CD4-positive, alpha-beta T cell treated with Interleukin-4 for 4 hours (primary cell): Measurements from ENCODE around the gene CMIP.
"Not testable (repeated sequence)": the region's sequence is repeated elsewhere in the genome, so short reads cannot be mapped to it uniquely, and the experiment has no call there.

Experiments
- DNase-seq: peaks from one replicate; pipeline ENCODE4 v3.0.0-alpha.2; 2020

Gene CMIP

DNA sequence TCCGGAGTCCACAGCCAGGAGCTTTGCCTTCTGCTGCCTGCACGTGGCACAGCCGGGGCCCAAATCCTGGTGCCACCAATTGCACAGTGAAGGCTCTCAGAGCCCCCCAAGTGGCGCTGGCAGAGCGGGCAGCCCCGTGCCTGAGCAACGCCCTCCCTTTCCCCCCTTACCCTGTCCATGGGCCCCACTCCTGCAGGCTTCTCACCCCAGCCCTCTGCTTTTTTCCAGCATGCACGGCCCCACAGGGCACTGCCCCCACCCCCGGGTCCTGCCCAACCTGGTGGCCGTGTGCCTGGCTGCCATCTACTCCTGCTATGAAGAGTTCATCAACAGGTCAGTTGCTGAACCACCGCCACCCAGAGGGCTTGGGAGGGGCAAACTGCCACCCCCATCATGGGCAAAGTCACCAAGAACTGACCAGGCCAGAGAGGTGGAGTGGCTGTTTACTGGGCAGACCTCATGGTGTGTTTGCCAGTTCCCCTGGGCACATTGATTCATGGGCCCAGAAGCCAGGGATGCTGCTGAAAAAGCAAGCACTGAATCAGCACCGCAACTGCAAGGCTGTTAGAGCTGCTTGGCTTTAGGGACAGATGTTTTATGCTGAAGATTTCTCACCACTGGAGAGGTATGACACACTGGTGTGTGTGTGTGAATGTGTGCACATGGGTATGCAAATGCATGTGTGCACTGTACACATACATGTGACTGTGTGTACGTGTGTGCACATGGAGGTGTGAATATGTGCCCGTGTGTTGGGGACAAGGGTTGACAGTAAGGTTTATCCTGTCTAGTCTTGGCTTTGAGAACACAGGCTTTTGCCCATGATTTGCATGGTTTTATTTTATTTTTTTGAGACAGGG, 227.4 kb downstream of the CMIP start:
- no peak for DNase-seq

DNA sequence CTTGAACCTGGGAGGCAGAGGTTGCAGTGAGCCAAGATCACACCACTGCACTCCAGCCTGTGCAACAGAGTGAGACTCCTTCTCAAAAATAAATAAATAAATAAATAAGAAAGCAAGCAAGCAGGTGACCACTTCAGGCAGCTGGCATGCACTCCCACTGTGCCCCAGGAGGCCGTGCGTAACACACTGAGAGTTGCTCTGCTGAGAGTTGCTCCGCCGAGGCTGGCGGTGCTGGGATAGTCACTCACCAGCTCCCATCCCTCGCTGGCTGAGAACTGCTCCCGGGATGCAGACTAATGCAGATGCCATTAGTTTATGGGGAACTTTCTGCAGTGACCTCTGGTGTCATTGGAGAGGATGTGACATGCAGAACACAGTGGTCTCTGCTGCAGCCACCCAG, 228.8 kb downstream of the CMIP start:
- DNase-seq, result no peak

DNA sequence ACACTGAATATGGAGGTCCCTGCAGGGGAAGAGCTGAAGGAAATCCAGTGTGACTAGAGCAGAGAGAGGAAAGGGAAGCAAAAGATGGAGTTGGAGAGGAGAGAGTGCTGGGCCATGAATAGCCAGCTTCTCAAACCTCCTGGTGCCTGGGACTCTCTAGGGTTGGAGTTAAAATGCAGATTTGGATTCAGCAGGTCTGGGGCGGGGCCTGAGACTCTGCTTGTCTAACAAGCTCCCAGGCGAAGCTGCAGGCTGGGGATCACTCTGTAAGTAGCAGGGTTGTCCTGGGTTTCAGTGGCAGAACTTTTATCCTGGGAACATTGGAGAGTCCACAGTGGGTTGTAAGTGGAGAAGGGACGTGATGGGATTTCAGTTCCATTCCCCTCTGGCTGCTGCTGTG, 231.1 kb downstream of the CMIP start:
- no peak for DNase-seq

DNA sequence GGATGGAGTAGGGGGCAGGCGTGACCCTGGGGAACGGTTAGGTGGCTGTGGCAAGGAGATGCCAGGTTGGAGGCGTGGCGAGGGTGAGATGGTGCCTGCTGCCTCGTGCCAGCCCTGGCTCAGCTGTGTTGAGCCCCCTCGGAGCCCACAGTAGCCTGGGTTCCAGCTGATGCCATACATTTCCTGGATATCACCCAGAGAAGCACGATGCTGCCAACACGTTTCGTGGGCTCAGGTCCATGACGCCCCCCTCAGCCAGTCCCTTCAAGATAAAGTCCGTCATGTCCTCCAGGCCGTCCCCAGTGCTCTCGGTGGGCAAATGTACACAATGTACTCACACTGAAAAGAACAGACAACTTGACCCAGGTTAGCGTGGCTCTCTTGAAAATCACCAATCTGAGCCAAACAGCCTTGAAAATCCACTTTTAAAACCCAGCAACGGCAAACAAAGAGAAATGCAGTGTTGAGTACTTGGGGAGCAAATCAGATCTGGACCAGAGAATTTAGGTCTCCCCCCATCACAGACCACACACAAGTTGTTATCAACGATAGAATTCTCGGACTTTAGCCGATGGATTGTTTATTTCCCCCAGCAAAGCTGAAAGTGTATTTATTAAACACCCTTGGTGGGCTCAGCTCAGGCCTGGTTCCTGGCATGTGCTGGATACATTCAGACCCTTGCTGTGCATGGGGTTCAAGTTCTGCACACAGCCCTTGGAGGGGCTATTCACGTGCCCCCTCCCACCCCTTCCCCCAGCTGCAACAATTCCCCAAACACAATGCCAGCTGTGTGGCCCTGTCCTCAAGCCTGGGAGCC, 231.7 kb downstream of the CMIP start:
- no peak for DNase-seq

DNA sequence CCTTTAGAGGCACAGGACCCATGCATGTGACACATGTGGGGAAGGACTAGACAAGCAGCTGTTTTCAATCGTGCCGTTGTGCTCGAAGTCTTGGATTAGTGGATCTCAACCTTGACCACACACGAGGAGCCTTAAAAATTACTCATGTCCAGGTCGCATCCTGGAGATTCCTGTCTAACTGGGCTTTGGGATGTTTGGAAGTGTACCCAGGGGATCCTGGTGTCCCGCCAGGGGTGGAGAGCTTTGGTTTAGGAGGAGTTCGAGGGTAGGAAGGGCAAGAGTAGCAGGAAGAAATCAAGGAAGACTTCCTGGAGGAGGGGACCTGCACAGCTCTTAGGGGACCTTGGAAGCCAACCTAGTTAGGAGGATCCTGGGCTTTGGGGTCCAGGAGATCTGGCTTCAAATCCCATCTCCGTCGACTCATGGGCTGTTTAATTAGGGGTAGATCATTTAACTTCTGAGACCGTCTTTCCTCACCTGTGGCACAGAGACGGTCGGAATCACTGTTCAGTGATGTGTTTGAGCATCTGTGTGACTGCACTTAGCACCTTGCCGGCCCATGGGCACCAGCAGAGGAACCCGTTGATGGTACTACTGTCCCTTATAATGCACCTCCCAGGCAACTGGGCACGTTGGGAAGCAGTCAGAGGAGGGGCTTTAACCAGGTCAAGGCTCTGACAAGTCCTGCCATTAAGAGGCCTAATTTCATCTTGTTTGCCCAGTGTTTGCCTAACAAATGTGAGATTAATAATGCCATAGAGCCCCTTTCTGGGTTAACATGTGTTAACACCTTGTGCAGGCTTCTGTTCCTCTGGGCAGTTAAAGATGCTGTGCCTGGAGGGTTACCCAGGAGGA, 232.5 kb downstream of the CMIP start:
- no peak for DNase-seq

DNA sequence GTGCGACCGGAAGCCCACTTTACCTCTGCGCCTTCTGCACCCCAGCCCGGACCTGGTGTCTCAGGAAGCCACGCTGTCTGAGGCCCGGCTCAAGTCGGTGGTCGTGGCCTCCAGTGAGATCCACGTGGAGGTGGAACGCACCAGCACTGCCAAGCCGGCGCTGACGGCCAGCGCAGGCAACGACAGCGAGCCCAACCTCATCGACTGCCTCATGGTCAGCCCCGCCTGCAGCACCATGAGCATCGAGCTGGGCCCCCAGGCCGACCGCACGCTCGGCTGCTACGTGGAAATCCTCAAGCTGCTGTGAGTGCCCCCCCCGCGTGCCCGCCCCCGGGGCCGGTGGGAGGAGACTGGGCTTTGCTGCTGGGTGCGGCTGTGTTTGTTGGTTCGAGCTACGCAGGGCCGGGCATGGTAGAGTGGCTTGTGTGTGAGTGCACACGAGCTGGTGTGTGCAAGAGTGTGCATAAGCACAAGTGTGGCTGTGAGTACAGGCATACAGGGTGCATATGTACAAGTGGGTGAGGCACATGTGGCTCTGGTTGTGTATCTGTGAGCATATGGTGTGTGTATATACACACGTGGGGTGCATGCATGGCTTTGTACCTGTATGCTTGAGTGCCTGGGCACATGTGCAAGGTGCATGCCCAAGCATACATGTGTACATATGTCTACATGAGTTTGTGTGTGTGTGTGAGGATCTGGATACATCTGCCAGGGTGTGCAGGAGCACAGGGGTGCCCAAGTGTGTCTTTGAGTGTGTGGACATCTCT, 233.9 kb downstream of the CMIP start:
- no peak for DNase-seq

DNA sequence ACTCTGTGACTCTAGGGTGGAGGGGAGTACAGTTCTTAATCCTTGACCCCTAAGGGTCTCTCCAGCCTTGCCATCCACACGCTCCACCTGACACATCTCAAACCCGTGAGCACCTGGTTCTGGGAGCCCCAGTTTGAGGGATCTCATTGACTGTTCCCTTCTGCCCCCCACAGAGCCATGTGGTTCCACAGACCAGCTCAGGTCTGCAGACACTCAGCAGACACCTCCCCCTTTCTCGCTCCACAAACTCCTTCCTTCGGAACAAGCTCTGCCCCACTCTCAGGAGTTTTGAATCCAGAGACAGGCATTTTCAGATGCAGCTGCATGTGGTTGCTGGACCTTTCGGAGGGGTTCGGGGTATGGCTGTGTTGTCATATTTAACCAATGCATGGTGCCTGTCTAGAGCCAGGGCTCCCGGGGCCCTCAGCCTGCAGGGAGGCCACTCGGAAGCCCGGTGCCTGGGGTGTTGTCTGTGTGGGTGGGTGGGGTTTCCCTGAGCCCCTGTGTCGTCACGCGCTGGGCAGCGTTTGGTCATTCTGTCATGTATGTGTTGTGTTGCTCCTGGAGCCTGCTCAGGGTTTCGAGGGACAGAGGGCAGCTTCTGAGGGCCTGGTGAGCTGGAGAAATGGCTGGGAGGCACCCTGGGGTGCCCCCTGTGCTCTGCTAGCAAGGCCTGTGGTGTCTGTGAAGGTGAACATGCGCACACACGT, 235.3 kb downstream of the CMIP start:
- no peak for DNase-seq

DNA sequence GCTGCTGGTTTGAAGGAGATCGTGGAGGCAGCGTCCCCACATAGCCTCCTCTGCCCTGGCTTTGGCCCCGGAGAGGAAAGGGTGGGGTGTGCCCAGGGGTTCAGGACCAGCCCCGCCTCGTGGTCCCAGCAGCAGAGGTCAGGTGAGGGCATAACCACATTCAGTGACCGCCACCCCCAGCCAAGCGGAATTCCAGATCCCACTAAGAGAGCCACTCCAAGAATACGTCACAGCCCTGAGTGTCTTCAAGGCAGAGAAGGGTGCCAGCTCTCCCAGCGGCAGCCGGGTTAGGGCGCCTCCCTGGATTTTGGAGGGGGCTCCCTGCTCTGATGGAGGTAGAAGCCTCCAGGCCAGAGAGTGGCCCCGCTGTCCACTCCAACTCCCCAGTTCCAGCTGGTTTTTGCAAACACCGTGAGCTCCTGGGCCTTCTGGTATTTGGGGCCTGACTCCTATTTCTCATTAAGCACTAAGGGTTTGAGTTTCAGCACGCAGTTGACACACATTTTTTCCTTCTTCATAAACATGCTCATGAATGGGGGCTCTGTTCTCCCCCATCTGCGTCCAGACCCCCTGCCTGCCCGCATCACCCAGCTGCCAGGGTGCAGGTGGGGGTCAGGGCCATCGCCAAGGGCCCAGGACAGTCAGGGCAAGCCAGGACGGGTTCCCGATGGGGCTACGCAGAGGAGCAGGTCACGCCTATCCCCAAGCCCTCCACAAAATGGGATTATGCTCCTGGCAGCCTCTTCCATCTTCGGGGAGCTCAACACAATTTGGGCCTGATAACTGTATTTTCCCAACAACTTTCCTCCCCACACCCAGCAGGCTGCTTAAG, 236.1 kb downstream of the CMIP start:
- no peak for DNase-seq

DNA sequence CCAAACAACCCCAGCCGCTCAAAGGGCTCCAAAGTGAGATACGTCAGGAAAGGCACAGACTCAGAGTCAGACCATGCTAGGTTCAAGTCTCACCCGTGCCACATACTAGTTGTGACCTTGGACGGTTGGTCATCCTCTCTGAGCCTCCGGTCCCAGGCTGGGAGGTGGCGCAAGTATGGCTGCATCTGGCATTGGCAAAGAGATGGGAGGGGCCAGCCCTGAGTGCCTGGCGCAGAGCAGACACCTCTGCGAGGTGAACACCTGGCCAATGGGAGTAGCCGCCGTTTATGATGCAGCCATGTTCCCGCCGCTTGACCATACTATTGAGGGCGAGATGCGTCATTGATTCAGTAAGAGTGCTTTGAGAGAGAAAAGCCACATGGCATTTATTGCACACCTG, 236.7 kb downstream of the CMIP start:
- no peak for DNase-seq

DNA sequence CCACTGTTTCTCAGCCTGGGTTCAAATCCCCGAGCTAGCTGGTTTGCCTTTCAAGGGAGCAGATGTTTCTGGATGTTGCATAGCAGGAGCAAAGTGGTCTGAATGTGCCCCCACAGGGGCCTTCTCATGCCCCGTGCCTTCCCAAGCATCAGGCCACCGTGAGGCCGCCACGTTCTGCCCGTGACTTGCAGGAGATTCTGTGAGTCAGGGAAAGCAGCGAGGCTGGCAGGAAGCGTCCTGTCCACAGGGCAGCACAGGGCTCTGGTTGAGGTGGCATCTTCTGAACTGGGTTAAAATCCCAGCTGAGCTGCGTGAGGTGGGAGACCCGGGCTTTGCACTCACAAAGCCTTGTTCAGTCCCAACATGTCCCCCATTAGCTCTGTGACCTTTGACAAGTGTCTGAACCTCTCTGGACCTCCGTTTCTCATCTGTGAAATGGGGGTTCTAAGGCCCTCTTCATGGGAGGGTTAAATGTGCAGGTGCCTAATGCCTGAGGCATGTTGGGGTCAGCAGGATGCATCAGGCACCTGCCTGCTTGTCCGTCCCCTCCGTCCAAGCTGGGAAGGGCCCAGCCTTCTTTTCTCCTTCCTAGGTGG, 239.7 kb downstream of the CMIP start:
- no peak for DNase-seq

DNA sequence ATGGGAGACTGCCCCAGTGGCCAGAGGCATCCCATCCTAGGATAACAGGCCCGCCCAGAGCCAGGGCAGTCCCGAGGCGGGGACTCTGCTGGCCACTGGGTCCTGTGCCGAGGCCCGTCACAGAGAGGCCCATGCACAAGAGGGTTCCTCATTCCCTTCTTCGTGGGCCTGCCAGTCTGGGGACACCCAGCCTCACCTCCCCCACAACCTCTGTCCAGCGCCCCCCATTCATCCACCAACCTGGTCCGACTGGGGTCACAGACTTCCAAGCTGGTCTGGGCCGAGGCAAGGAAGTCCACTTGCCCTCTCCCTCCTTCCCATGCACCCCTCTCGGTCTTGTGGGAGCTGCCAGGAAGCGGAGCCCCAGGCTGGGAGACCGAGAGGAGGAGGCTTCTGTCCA, 240.3 kb downstream of the CMIP start:
- no peak for DNase-seq

DNA sequence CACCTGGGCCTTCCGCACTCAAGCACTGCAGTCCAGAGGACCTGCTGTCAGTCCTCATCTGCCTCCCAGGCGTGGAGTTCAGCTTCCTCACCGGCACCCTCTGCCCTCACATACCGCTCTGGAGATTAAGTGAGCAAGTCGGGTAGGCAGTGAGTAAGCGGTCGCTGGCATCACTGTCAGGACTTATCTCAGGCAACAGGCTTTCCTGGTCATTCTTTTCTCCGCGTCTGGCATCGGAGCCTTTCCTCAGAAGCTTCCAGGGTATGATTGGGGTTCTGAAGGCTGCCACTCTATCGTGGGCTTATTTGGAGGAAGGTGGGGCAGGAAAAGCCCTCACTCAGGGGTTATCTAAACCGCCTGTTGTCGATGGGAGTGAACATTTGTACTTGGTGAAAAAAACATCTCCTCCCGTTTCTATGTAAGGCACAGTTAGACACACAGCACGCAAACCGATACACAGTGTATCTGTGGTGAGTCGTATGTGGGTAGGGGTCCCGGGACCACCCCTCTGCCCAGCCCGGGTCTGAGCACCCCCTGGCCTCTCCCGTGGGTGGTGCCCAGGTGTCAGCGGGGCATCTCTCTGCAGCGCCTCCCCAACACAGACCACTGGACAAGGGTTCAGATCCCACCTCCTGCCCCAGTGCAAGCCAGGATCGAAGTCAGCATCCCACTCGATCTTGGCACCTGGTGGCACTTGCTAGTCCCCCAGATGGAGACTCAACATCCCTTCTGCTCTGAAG, 242.0 kb downstream of the CMIP start:
- DNase-seq, result no peak

DNA sequence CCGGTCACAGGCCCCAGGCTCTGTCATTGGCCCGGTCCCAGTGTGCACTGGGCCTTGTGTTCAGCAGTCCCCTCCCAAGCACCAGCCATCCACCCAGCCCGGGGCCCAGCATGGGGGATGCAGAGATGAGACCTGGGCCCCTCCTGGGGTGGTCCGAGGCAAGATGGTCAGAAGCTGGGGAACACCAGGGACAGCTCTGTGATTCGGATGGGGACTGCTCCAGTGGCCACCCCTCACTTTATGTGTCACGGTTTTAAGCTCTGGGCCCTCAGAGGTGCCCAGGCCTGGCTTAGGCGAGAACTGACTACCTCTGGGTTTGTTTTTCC, 242.5 kb downstream of the CMIP start:
- no peak for DNase-seq

DNA sequence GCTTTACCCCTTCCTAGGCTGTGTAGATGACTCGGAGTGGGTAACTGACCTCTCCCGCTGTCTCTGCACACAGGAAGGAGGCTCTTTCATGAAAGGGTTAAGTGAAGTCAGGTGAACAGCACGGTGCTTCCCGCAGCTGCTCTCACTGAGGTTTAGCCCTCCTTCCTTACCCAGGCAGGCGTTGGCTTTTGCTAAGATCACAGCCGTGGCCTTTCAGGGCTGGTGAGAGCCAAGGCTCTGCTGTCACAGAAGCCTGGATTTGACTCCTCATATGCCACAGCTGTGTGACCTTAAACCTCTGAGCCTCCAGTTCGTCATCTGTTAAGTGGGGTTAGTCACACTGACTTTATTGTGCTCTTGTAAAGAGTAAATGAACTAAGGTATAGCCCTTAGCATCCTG, 243.6 kb downstream of the CMIP start:
- DNase-seq, result no peak

DNA sequence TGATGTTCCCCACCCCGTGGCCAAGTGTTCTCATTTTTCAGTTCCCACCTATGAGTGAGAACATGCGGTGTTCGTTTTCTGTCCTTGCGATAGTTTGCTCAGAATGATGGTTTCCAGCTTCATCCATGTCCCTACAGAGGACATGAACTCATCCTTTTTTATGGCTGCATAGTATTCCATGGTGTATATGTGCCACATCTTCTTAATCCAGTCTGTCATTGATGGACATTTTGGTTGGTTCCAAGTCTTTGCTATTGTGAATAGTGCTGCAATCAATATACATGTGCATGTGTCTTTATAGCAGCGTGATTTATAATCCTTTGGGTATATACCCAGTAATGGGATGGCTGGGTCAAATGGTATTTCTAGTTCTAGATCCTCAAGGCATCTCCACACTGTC, 244.2 kb downstream of the CMIP start:
- not testable (repeated sequence) for DNase-seq

DNA sequence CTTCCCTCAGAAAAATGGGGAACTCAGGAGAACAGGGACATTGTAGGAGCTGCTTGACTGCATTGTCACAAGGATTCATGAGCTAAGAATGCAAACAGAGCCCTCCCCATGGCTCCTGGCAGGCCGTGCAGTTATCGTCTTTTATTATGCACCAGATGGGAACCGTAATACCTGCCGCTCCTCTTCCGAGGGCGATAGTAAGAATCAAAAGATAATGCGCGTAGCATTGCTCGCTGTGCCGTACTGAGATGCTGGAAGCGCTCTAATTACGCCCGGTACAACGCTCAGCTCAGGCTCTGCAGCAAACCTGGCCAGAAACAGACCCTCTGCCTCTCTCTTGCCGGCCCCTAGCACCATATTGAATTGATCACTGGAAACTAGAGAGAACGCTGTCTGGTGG, 247.4 kb downstream of the CMIP start:
- DNase-seq, result no peak

DNA sequence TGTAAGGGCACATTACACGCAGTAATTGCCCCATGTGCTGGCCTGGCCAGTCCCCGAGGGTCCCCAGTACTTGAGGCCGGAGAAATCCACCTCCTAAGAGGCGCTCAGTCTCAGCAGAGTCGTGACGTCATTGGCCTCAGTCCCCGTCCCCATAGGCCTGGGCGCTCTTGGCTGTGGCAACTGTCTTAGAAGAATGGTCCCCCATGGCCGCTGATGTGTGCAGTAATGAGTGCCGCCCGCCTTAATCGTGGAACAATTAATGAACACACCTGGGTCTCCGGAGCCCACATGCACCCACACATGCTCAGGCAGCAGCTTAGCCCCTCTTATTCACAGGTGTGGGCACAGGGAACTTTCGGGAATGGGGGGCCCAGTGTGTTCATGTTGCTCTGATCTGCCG, 248.0 kb downstream of the CMIP start:
- no peak for DNase-seq

DNA sequence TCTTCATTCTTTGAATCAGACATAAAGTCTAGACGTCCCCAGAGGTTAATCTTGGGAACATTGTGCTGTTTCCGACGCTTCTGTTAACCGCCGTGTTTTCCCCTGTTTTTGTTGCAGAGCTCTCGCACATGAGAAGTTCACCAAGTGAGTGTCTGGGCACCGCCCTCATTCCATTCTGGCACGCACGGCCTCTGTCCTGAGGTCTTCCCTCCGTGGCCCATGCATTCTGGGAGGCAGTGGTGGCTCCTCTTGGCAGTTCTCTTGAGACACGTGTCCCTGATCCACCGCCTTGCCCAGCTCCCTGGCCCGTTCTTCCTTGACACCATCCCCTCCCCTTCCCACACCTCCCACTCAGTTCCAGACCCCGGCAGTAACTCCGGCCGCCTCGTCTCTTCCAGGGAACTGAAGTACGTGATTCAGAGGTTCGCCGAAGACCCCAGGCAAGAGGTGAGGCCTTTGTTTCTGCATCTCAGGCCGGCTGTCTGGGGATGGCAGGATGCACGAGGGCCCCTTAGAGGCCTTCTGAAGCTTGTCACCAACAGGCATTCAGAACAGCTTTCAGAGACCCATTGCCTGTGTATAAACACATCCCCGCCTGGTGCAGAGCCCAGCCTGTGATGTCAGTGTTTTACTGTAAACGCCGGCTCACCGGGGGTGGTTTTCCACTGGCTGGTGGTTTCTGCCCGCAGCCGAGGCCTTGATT, 248.6 kb downstream of the CMIP start:
- DNase-seq, result no peak

DNA sequence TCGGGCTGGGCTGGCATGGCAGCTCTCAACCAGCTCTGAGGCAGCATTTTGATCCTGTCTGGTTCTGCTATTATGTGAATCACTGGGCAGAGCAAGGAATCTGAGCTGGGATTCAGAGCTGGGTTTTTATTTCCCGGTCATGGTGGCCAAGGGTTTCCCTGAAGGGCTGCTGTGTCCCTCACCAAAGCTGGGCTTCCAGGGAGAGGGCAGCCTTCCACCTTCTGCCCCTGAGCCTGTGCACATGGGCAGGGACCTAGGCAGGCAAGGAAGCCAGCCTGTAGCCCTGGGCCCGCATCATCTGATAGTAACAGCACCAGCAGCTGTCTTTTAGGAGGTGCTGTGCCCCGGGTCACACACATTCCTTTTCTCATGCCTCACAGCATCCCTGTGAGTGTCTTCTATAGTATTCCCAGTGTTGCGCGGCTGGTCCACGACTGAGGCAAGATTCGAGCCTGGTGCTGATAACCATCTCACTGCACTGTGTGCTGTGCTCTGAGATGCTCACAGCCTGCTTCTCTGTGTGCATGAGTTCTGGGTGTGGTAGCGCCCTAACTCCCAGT, 249.2 kb downstream of the CMIP start:
- no peak for DNase-seq
